Stimulated activated CD4-positive, alpha-beta T cell treated with anti-CD3 and anti-CD28 coated beads, Interleukin-15, amount 100 ng/mL, for 48 hours (primary cell): ENCODE results near the gene ZSCAN10.
"Not testable (repeated sequence)": the region's sequence is repeated elsewhere in the genome, so short reads cannot be mapped to it uniquely, and the experiment has no call there.

Experiments
- DNase-seq, 2 donors: peaks; one replicate each; pipeline ENCODE4 v3.0.0-alpha.2; 2020; ENCODE audit warnings: low read depth in 2 of 2

ZSCAN10 gene

DNA sequence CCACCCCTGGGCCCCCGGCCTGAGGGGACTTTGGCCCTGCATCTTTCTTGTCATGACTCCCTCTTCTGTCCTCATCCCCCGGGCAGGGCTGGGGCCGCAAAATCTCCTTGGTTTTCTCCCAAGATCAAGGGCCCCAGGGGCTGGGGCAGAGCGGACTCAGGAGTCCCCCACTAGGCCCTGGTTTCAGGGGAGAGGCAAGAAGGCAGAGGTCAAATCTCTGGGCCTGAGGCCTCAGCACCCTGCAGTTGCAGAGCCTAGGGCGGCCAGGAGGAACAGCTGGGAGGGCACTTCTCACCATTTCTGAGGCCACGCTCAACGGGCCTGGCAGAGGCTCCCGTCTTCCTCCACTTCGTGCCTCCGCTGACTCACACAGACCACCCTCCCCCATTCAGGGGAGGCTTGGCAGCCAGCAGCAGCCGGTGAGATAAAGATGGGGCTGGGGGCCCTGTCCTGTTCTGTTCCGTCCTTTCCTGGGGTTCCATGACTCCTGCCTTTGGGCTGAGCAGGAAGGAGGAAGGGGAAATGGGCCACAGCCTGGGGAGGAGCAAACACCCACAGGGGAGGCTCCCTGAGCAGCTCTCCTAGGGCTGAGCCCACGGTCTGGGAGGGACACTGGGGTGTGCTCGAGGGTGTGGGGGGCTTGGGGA is 12.4 kb downstream of the ZSCAN10 start:
- no peak for DNase-seq

DNA sequence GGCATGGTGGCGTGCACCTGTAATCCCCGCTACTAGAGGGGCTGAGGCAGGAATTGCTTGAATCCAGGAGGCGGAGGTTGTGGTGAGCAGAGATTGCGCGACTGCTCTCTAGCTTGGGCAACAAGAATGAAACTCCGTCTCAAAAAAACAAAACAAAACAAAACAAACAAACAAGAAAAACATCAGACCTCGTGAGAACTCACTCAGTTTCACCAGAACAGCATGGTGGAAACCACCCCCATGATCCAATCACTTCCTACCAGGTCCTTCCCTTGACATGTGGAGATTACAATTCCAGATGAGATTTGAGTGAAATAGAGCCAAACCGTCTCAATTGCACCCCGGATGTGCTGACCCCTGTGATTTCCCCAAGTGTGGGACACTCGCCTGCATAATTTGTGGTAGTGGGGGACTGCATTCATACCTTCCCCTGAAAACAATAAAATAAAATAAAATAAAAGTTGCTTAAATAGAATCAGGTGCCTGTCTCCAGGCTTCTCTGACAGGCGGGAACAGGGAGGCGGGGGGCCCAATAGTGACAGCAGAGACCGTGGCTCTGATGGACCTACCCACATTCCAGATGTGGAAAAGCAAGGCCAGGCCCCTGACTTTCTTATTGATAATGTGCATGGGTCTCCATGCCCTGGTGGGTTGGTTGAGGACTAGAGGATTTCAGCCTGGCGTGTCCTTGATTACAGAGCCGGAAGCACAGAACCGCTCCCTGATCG is 13.1 kb downstream of the ZSCAN10 start:
- no peak for DNase-seq

GRCh38 chr16:3084969-3085670 is 14.0 kb downstream of the ZSCAN10 start:
- DNase-seq = no peak

- DNase-seq = no peak
Observed at GRCh38 chr16:3084491-3084890, 14.6 kb downstream of the ZSCAN10 start.

GRCh38 chr16:3083408-3083807 is 15.7 kb downstream of the ZSCAN10 start:
- DNase-seq = not testable (repeated sequence)

DNA sequence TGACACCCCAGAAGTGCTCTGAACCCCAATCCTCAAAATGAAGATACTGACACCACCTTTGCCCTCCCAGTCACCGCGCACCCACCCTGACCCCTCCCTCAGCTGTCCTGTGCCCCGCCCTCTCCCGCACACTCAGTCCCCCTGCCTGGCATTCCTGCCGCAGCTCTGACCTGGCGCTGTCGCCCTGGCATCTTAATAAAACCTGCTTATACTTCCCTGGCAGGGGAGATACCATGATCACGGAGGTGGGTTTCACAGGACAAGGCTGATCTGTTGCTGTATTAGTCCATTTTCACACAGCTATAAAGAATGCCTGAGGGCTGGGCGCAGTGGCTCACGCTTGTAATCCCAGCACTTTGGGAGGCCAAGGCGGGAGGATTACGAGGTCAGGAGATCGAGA is 17.1 kb downstream of the ZSCAN10 start:
- DNase-seq = not testable (repeated sequence)

- DNase-seq = no peak
Observed at GRCh38 chr16:3080024-3080423, 19.1 kb downstream of the ZSCAN10 start.

- no peak for DNase-seq
Observed at GRCh38 chr16:3076577-3076976, 22.5 kb downstream of the ZSCAN10 start.

DNA sequence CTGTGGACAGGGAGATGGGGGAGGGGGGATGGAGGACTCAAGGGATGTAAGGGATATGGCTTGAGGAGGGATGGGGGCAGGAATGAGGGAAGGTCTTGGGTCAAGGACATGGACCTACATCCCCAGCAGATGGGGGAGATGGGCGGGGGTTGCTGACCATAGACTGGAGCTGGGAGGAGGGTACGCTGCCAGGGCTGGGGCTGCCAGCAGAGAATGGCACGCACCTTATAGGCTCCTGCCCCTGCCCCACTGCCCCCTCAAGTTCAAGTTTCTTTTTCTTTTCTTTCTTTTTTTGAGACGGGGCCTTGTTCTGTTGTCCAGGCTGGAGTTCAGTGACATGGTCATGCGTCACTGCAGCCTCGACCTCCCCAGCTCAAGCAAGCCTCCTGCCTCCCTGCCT is 23.1 kb downstream of the ZSCAN10 start:
- not testable (repeated sequence) for DNase-seq

GRCh38 chr16:3075523-3075915 is 23.6 kb downstream of the ZSCAN10 start:
- no peak for DNase-seq

DNA sequence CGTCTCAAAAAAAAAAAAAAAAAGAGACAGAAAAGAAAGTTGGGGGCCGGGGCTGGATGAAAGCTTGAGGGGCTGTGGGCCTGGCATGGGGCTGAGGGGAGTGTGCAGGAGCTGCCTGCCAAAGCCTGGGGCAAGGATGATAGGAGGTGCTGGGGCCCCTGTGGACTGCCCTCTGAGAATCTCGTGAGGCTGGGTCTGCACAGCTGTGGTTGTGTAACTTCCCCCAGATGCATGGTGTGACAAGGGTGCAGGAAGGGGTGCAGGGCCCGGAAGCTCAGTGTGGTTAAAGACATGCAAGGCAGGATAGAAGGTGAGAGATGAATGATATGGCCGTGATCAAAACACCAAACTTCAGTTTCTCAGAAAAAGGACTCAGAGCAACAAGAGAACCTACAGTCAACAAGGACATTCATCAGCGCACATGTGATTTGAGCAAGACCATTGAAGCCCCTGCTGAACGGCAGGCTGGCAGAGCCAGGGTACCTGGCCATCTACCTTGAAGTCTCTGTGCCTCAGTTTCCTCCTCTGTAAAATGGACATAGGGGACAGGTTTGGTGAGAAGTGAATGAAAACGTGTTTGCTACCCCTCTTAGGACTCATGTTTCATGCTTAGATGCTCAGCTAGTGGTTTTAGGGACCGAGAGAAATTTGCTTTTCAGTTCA is 24.1 kb downstream of the ZSCAN10 start:
- DNase-seq = peak; percentile 77

DNA sequence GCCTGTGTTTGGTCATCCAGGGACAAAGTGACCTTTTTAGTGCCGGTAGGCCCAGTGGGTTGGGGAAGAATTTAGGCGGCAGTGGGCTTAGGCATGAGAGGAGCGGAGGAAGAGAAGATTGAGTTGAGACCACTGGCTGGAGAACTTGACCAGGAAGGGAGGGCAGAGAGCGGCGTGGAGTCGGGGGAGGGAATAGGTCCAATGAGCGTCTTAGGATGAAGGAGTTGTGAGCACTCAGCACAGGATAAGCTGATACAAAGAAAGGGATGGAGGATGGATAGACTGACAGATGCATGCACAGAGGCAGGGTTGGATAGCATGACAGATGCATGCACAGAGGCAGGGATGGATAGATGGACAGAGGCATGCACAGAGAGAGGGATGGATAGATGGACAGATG is 25.6 kb downstream of the ZSCAN10 start:
- DNase-seq = no peak

DNA sequence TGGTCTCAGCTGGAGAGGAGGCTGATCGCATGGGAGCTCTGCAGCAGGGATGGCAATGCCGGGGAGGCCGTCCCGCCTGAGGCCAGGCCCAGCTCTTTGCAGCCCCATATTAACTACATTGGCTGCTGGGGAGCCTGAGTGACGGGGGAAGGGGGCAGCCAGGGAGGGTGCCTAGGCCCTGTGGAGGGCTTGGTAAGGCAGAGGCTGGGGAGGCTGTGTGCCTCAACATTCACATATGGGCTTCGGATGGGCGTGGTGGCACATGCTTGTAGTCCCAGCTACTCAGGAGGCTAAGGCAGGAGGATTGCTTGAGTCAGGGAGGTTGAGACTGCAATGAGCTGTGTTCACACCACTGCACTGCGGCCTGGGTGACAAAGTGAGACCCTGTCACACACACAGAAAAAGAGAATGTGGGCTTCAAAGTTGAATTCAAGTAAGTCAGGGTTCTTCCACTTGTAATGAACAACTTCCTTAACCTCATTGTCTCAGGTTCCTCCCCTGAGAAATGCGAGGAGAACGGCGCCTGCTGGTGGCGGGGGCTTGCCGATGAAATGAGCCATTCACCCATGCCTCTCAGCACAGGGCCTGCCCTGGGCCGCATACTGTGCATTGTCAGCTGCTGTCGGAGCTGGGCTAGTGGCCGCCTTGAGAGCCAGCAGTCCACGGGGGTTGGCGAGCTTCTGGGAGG is 26.4 kb downstream of the ZSCAN10 start:
- DNase-seq = not testable (repeated sequence)

DNA sequence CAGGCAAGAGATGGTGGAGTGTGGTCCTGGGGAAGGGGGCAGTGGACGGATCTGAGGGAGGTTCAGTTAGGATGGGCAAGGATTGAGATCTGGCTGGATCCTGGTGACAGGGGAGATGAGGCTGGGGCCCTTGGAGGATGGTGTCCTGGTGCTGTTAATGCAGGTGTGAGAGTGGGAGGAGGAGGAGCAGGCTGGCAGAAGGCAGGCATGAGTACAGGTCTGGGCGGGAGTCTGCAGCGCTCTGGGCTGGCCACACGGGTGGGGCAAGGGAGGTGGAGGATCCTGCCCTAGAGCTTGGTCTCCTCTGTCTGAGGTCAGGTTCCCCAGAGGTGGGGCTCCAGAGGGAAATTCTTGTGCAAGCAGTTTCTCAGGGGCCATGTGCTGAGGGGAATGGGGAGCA is 26.9 kb downstream of the ZSCAN10 start:
- DNase-seq = not testable (repeated sequence)

DNA sequence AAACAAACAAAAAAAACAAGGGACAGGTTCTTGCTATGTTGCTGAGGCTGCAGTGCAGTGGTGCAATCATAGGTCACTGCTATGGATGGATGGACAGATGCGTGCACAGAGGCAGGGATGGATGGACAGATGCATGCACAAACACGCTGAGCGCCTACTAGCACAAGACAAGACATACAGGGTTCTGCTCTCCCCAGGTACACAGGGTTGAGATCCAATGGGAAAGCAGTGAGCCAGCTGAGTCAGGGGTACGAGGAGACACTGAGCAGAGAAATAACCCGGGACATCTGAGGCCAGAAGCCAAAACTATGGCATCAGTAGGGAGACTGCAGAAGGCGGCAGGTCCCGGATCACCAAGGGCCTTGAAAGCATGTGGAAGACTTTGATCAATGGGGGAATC is 27.4 kb downstream of the ZSCAN10 start:
- DNase-seq = no peak

GRCh38 chr16:3070608-3071111 is 28.4 kb downstream of the ZSCAN10 start:
- DNase-seq = no peak

DNA sequence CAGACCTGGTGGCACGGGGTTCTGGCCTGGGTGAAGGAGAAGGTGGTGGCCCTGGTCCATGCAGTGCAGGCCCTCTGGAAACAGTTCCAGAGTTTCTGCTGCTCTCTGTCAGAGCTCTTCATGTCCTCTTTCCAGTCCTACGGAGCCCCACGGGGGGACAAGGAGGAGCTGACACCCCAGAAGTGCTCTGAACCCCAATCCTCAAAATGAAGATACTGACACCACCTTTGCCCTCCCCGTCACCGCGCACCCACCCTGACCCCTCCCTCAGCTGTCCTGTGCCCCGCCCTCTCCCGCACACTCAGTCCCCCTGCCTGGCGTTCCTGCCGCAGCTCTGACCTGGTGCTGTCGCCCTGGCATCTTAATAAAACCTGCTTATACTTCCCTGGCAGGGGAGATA is 29.9 kb downstream of the ZSCAN10 start:
- not testable (repeated sequence) for DNase-seq

DNA sequence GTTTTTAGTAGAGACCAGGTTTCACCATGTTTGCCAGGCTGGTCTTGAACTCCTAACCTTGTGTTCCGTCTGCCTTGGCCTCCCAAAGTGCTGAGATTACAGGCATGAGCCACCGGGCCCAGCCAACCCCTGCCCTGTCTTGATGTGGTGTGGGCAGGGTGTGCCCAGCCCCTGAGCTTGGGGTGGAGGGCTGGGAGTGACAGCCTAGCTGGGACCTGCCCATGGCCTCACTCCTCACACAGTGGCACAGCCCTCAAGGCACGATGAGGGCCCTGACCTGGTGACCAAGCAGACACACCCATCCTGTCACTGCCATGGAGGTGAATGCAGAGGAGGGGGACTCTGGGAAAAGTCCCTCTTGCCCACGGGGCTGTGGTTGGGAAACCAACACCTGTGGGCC is 30.6 kb downstream of the ZSCAN10 start:
- DNase-seq = no peak

GRCh38 chr16:3066440-3066748 is 32.7 kb downstream of the ZSCAN10 start:
- no peak for DNase-seq

GRCh38 chr16:3065742-3066439 is 33.2 kb downstream of the ZSCAN10 start:
- no peak for DNase-seq
